GM20000 (cell line): Measurements from ENCODE around the gene FBXW12.

ENCODE experiments used
- DNase-seq: peaks from one replicate; pipeline ENCODE4 v3.0.0; 2012; ENCODE audit warnings: low spot score
- TF ChIP-seq, protein P1 (sequence below): IDR thresholded peaks from 2 replicates; pipeline ENCODE4 v1.5.1; 2012; ENCODE audit warnings: mild to moderate bottlenecking, control low read depth; ENCODE audit errors: extremely low read depth, missing control alignments

FBXW12 gene

GRCh38 chr3:48435774-48436476, 63.9 kb downstream of the FBXW12 start:
- TF ChIP-seq, protein P1, sequence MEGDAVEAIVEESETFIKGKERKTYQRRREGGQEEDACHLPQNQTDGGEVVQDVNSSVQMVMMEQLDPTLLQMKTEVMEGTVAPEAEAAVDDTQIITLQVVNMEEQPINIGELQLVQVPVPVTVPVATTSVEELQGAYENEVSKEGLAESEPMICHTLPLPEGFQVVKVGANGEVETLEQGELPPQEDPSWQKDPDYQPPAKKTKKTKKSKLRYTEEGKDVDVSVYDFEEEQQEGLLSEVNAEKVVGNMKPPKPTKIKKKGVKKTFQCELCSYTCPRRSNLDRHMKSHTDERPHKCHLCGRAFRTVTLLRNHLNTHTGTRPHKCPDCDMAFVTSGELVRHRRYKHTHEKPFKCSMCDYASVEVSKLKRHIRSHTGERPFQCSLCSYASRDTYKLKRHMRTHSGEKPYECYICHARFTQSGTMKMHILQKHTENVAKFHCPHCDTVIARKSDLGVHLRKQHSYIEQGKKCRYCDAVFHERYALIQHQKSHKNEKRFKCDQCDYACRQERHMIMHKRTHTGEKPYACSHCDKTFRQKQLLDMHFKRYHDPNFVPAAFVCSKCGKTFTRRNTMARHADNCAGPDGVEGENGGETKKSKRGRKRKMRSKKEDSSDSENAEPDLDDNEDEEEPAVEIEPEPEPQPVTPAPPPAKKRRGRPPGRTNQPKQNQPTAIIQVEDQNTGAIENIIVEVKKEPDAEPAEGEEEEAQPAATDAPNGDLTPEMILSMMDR = peak; percentile 100
- DNase-seq = peak; percentile 88

GRCh38 chr3:48436477-48436787, 64.4 kb downstream of the FBXW12 start:
- TF ChIP-seq, protein P1 = no peak
- DNase-seq = no peak

DNA sequence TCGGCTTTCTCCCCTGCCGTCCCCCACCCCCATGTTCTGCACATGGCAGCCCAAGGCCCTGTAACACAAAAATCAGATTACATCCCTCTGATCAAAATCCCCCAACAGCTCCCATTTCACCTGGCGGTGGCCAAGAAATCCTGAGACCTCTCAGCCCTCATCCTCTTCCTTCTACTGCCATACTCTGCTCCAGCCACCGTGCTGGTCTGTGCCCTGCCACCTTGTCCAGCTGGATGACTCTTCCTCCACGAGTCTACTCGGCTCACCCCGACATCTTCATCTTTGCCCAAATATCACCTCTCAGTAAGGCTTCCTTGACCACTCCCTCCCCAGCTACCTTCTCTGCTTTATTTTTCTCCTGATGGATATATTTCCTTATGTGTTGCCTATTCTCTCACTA, 64.8 kb downstream of the FBXW12 start:
- no peak for DNase-seq
- TF ChIP-seq, protein P1 = no peak

DNA sequence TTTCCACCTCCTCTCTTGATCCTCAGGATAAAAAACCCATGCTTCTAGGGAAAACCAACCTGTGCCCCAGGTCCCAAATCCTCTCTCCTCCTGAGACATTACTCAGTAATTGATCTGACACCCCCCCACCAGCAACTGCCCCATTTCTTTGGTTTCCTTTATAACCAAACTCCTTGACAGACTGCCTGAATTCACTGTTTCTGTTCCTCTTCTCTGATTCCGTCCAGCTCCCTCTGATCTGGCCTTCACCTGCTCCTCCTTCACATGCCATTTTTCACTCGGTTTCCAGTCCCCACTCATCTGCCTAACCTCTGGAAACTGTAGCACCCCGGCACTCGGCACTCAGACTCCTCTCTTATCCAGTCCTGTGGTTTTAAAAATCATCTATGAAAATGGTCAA, 65.8 kb downstream of the FBXW12 start:
- TF ChIP-seq, protein P1 = no peak
- no peak for DNase-seq

DNA sequence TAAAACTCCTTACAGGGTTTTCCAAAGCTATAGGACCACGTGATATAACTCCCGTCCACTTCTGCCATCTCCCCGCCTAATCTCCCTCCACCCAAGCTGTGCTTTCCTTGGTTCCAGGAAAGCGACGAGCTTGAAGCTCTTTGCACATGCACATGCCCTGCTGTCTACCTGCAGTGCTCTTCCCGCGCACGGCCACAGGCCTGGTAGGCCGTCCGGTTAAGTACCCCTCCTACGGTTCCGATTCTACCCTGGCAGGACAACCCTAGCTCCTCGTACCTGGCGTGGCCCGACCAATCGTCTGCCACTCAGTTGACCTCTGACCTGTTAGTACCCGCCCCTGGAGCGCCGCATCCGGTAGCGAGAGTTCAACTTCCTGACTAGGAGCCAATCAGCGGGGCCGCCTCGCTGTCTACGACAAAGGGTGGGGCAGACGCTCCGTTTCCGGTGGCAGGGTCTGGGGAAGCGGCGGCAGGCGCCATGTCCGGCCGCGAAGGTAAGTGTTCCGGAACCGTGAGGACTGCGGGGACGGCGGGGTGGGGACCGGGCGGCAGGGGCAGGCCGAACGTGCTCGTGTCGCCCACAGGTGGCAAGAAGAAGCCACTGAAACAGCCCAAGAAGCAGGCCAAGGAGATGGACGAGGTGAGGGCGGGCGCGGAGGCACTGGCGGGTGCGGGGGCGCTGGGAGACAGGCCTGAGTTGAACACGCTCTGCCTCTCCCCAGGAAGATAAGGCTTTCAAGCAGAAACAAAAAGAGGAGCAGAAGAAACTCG, 68.0 kb downstream of the FBXW12 start, which contains the start of the genes CCDC51 and TMA7:
TSS of gene CCDC51 (minus strand) at position 300 of the 770 bp plus-strand sequence. CDS start 4,991 bp downstream, outside the sequence.
TSS of gene TMA7 (plus strand) at position 438 of the 770 bp plus-strand sequence. CDS start at position 478, 40 bp downstream.
- TF ChIP-seq, protein P1 = no peak

DNA sequence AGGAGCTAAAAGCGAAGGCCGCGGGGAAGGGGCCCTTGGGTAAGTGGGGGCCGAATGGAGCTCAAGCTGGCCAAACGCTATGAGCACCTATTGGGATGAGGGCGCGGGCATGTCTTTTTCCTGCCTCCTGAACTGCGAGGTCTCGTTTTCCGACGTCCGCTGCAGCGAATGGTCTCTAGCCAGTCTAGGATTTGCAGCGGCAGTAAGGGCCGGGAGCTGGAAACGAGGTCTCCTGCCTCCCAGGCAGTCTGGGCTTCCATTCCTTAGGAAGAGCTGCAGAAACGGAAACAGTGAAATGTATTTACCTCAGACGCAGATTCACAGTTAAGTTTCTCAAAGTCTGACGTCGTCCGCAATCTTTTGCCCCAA, 68.6 kb downstream of the FBXW12 start:
- no peak for DNase-seq
- TF ChIP-seq, protein P1 = no peak

More for the DNA sequence above, 68.0 kb downstream of the FBXW12 start, which contains the start of the genes CCDC51 and TMA7:
- peak; percentile 98 for DNase-seq

- TF ChIP-seq, protein P1 = no peak
- no peak for DNase-seq
Observed at GRCh38 chr3:48441940-48442339, 69.9 kb downstream of the FBXW12 start.
